Suprapubic skin (tissue), 4 donors: ENCODE data around the gene SLC43A1. TPM values are rescaled to one million over a fixed set of nuclear protein-coding genes. Genes with fewer than 3 reads are reported as not detected.

ENCODE experiments used
- DNase-seq, 2 donors: peaks; one replicate each; pipeline ENCODE4 v3.0.0-alpha.2; 2019; ENCODE audit warnings: low spot score in 2 of 2
- H3K27ac ChIP-seq: fragments of 200-600 bp; sonication (generic); one replicate; pipeline ENCODE4 v1.5.1; 2019
- H3K27me3 ChIP-seq: fragments of 200-600 bp; sonication (generic); one replicate; pipeline ENCODE4 v1.5.1; 2019
- H3K36me3 ChIP-seq: fragments of 200-600 bp; sonication (generic); one replicate; pipeline ENCODE4 v1.5.1; 2019
- H3K4me1 ChIP-seq: fragments of 200-600 bp; sonication (generic); one replicate; pipeline ENCODE4 v1.5.1; 2019
- H3K4me3 ChIP-seq: fragments of 200-600 bp; sonication (generic); one replicate; pipeline ENCODE4 v1.5.1; 2019; ENCODE audit warnings: mild to moderate bottlenecking
- H3K9me3 ChIP-seq: fragments of 200-600 bp; sonication (generic); one replicate; pipeline ENCODE4 v1.5.1; 2019
- EP300 ChIP-seq: sonication (generic); formaldehyde crosslinking; IDR thresholded peaks from one replicate; pipeline ENCODE4 v1.6.1; 2017; ENCODE audit warnings: antibody characterized with exemption
- POLR2A ChIP-seq, 2 donors: fragments of 450-650 bp; IDR thresholded peaks; one replicate each; pipeline ENCODE4 v1.6.1; 2017; ENCODE audit warnings: antibody characterized with exemption in 2 of 2, mild to moderate bottlenecking in 2 of 2, moderate library complexity in 2 of 2
- POLR2AphosphoS5 ChIP-seq, 3 donors: sonication (generic); formaldehyde crosslinking; IDR thresholded peaks; one replicate each; pipeline ENCODE4 v1.6.1; 2017; ENCODE audit warnings: antibody characterized with exemption in 3 of 3
- WGBS: methylation state at CpG from one replicate; pipeline ENCODE4 v1.1.5; 2018; 5-methylcytosine and 5-hydroxymethylcytosine counted together
- total RNA-seq, 4 donors: library from RNA; depleted of rRNA; stranded (reverse); fragments of >200 nt; gene quantifications; one replicate each; pipeline ENCODE4 v1.1.0, GENCODE V29; 2016
- TF ChIP-seq, protein P1 (sequence below), 2 donors: fragments of 200-600 bp in 1 of 2; fragments of 450-650 bp in 1 of 2; sonication (generic) in 1 of 2; IDR thresholded peaks; one replicate each; pipeline ENCODE4 v1.5.1; 2016 to 2019; ENCODE audit warnings: antibody characterized with exemption in 2 of 2, mild to moderate bottlenecking in 1 of 2, moderate library complexity in 1 of 2

SLC43A1 gene
- total RNA-seq, 4 donors from 2014 or later: 13.8 to 48.8 (median 22.3) TPM

DNA sequence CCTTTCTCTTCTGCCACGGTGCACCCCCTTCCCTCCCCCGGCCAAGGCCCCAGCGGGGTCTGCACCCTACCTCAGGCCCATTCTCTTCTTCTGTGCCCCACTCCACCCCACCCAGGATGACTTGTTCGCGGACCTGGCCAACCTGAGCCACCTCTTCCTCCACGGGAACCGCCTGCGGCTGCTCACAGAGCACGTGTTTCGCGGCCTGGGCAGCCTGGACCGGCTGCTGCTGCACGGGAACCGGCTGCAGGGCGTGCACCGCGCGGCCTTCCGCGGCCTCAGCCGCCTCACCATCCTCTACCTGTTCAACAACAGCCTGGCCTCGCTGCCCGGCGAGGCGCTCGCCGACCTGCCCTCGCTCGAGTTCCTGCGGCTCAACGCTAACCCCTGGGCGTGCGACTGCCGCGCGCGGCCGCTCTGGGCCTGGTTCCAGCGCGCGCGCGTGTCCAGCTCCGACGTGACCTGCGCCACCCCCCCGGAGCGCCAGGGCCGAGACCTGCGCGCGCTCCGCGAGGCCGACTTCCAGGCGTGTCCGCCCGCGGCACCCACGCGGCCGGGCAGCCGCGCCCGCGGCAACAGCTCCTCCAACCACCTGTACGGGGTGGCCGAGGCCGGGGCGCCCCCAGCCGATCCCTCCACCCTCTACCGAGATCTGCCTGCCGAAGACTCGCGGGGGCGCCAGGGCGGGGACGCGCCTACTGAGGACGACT, 39.3 kb downstream of the SLC43A1 start:
- no peaks in the 10 kb centered on the region for H3K27me3 ChIP-seq
- peak overlapping the region; percentile 56 for H3K4me3 ChIP-seq
- no peak overlapping the region for H3K27ac ChIP-seq
- WGBS: 12% methylated on average over 31 of the region's 80 CpGs
- DNase-seq: no peak
- H3K4me1 ChIP-seq: peaks cover 23% of the 10 kb centered on the region
- TF ChIP-seq, protein P1, sequence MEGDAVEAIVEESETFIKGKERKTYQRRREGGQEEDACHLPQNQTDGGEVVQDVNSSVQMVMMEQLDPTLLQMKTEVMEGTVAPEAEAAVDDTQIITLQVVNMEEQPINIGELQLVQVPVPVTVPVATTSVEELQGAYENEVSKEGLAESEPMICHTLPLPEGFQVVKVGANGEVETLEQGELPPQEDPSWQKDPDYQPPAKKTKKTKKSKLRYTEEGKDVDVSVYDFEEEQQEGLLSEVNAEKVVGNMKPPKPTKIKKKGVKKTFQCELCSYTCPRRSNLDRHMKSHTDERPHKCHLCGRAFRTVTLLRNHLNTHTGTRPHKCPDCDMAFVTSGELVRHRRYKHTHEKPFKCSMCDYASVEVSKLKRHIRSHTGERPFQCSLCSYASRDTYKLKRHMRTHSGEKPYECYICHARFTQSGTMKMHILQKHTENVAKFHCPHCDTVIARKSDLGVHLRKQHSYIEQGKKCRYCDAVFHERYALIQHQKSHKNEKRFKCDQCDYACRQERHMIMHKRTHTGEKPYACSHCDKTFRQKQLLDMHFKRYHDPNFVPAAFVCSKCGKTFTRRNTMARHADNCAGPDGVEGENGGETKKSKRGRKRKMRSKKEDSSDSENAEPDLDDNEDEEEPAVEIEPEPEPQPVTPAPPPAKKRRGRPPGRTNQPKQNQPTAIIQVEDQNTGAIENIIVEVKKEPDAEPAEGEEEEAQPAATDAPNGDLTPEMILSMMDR (IDR thresholded peaks at IDR 0.05): no peak
- TF ChIP-seq POLR2A (IDR thresholded peaks at IDR 0.05) (no peak), EP300 (no peak), POLR2AphosphoS5 (IDR thresholded peaks at IDR 0.05) (no peak)
- no peaks in the 10 kb centered on the region for H3K9me3 ChIP-seq
- no peaks in the 10 kb centered on the region for H3K36me3 ChIP-seq

DNA sequence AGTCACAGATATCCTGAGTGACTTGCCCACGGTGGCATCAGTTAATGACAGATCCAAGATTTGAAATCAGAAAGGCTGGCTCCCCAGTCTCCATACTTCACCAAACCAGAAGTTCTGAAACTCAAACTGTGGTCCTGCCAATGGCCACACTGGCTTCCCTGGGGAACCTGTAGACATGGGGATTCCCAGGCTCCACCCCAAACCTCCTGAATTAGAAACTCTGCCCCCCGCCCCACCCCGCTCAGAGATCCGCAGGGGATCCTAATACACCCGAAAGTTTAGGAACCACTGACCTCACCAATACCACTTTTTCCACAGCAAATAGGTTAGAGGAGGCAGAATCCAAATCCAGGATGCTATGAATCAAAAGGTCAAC, 39.8 kb downstream of the SLC43A1 start:
- no peak for TF ChIP-seq POLR2AphosphoS5 (IDR thresholded peaks at IDR 0.05)
- TF ChIP-seq POLR2A (IDR thresholded peaks at IDR 0.05): no peak
- TF ChIP-seq, protein P1 (IDR thresholded peaks at IDR 0.05): no peak
- TF ChIP-seq EP300: no peak
- Histone ChIP-seq H3K36me3 (no peaks in the 10 kb centered on the region), H3K4me1 (peaks cover 23% of the 10 kb centered on the region), H3K27me3 (no peaks in the 10 kb centered on the region), H3K27ac (no peak overlapping the region), H3K4me3 (peak overlapping the region; percentile 56), H3K9me3 (no peaks in the 10 kb centered on the region)
- WGBS: 63% methylated on average over 5 of the region's 5 CpGs
- no peak for DNase-seq

GRCh38 chr11:57475191-57475590, 40.3 kb downstream of the SLC43A1 start:
- Histone ChIP-seq H3K27me3 (no peaks in the 10 kb centered on the region), H3K9me3 (no peaks in the 10 kb centered on the region), H3K4me1 (peaks cover 23% of the 10 kb centered on the region), H3K4me3 (no peak overlapping the region), H3K36me3 (no peaks in the 10 kb centered on the region), H3K27ac (no peak overlapping the region)
- TF ChIP-seq, protein P1 (IDR thresholded peaks at IDR 0.05): no peak
- TF ChIP-seq POLR2AphosphoS5 (IDR thresholded peaks at IDR 0.05) (no peak), POLR2A (IDR thresholded peaks at IDR 0.05) (no peak), EP300 (no peak)
- no peak for DNase-seq
- 38% methylated on average over 1 of the region's 1 CpG for WGBS

GRCh38 chr11:57474803-57475115, 40.7 kb downstream of the SLC43A1 start:
- WGBS: 83% methylated on average over 5 of the region's 5 CpGs
- no peak for DNase-seq
- TF ChIP-seq, protein P1 (IDR thresholded peaks at IDR 0.05): no peak
- TF ChIP-seq POLR2AphosphoS5 (IDR thresholded peaks at IDR 0.05): no peak
- H3K27me3 ChIP-seq: no peaks in the 10 kb centered on the region
- H3K27ac ChIP-seq: no peak overlapping the region
- H3K36me3 ChIP-seq: no peaks in the 10 kb centered on the region
- no peak overlapping the region for H3K4me3 ChIP-seq
- no peaks in the 10 kb centered on the region for H3K9me3 ChIP-seq
- H3K4me1 ChIP-seq: peaks cover 23% of the 10 kb centered on the region

GRCh38 chr11:57474017-57474802, 41.3 kb downstream of the SLC43A1 start:
- WGBS: 46% methylated on average over 9 of the region's 9 CpGs

More at GRCh38 chr11:57474017-57474802, 41.3 kb downstream of the SLC43A1 start:
- DNase-seq: no peak
- no peak overlapping the region for H3K4me3 ChIP-seq
- H3K27me3 ChIP-seq: no peaks in the 10 kb centered on the region
- no peaks in the 10 kb centered on the region for H3K36me3 ChIP-seq
- H3K27ac ChIP-seq: no peak overlapping the region
- H3K4me1 ChIP-seq: peaks cover 23% of the 10 kb centered on the region
- H3K9me3 ChIP-seq: no peaks in the 10 kb centered on the region
- TF ChIP-seq POLR2AphosphoS5 (IDR thresholded peaks at IDR 0.05) (no peak), EP300 (no peak), POLR2A (IDR thresholded peaks at IDR 0.05) (no peak)
- TF ChIP-seq, protein P1 (IDR thresholded peaks at IDR 0.05): no peak
